ENCODE measurements around the gene TRMT61B.

DNA sequence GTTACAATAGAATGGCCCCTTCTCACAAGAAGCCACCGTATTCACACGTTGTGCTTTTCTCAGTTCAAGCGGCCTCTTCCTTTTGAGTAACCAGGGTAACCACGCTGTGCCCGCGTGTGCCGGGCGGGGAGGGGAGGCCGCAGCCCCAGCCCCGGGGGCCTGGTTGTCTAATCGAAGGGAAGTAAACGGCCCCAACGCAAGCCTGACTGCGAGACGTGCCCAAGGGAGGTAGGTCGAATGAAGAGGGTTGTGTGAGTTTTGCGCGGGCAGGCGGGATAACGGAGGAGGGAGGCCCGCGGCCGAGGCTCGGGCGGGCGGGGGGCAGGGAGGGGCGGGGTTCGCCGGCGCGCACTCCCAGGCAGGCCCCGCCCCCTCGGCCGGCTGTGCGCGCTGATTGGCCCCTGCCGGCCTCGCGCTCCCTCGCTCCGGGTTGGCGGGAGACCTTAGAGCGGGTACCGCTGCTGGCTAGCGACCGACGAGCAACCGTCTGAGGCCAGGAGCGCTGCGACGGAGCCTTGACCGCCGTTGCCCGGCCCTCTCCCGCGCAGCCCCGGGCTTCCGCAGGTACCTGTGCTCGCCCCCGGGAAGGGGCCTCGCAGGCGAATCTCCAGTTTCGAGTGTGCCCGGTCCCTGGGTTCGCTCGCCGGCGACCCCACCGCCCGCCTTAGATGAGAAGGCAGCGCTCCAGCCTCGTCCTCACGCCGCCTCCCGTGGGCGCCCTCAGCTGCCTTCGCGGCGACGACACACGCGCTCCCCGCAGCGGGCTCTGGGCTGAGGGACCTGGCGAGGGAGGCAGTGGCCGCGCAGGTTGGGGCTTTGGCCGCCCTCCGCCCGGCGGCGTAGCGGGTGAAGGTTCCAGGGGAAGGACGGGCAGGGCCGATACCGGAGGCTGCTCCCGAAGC lies 59.5 kb downstream of the TRMT61B start, which contains the start of gene SPDYA:
- no peak for TF ChIP-seq EZH2phosphoT487 (IDR thresholded peaks at IDR 0.05; ENCODE audit: insufficient read depth, low read depth)
- no peak for TF ChIP-seq EZH2 (IDR thresholded peaks at IDR 0.05; ENCODE audit: insufficient read depth, poor library complexity, severe bottlenecking)

Measured in GM23248 (cell line).